Measurements from ENCODE around the gene DEDD. TPM values are rescaled to one million over a fixed set of nuclear protein-coding genes. Genes with fewer than 3 reads are reported as not detected.

The DEDD gene
- total RNA-seq, 1 experiment from 2014 or later: 24.2 TPM

GRCh38 chr1:161163793-161164192 lies 31.3 kb upstream of the DEDD start:
- no peak for DNase-seq (ENCODE audit: low read depth)

- DNase-seq (ENCODE audit: low read depth): no peak
These were observed 30.3 kb upstream of the DEDD start for GRCh38 chr1:161162806-161163205.

- no peak for DNase-seq (ENCODE audit: low read depth)
These were observed 29.6 kb upstream of the DEDD start for GRCh38 chr1:161162052-161162451.

GRCh38 chr1:161161652-161162051 lies 29.2 kb upstream of the DEDD start:
- DNase-seq (ENCODE audit: low read depth): no peak

- no peak for DNase-seq (ENCODE audit: low read depth)
These were observed 28.2 kb upstream of the DEDD start for GRCh38 chr1:161160671-161161145.

GRCh38 chr1:161159913-161160243 lies 27.4 kb upstream of the DEDD start:
- no peak for DNase-seq (ENCODE audit: low read depth)

- peak; percentile 94 for DNase-seq (ENCODE audit: low read depth)
These were observed 26.8 kb upstream of the DEDD start, which contains the start of gene USP21 for GRCh38 chr1:161159087-161159912. Gene USP21, plus strand, starts transcription at chr1:161159500. Its CDS starts 1,141 bp downstream, at chr1:161160641.

GRCh38 chr1:161158316-161159010 lies 26.0 kb upstream of the DEDD start:
- DNase-seq (ENCODE audit: low read depth): no peak

- DNase-seq (ENCODE audit: low read depth): no peak
These were observed 25.4 kb upstream of the DEDD start for GRCh38 chr1:161157867-161158266.

- DNase-seq (ENCODE audit: low read depth): peak; percentile 91
These were observed 21.3 kb upstream of the DEDD start, which contains the start of gene UFC1 for GRCh38 chr1:161153682-161154337. Gene UFC1, plus strand, starts transcription at chr1:161153978. Its CDS starts 20 bp downstream, at chr1:161153998.

GRCh38 chr1:161153176-161153575 lies 20.7 kb upstream of the DEDD start:
- DNase-seq (ENCODE audit: low read depth): no peak

GRCh38 chr1:161145832-161146231 lies 13.4 kb upstream of the DEDD start:
- no peak for DNase-seq (ENCODE audit: low read depth)

- no peak for DNase-seq (ENCODE audit: low read depth)
These were observed 8.4 kb upstream of the DEDD start for GRCh38 chr1:161140755-161141400.

GRCh38 chr1:161139766-161140165 lies 7.3 kb upstream of the DEDD start:
- DNase-seq (ENCODE audit: low read depth): peak; percentile 15

GRCh38 chr1:161138431-161138830 lies 6.0 kb upstream of the DEDD start:
- no peak for DNase-seq (ENCODE audit: low read depth)

GRCh38 chr1:161137881-161138280 lies 5.4 kb upstream of the DEDD start:
- no peak for DNase-seq (ENCODE audit: low read depth)

- DNase-seq (ENCODE audit: low read depth): peak; percentile 12
These were observed 813 bp upstream of the DEDD start for GRCh38 chr1:161133220-161133740.

- DNase-seq (ENCODE audit: low read depth): peak; percentile 16
These were observed 701 bp downstream of the DEDD start for GRCh38 chr1:161131523-161132409.

- DNase-seq (ENCODE audit: low read depth): no peak
These were observed 2.2 kb downstream of the DEDD start for GRCh38 chr1:161130266-161130665.

- DNase-seq (ENCODE audit: low read depth): no peak
These were observed 3.7 kb downstream of the DEDD start for GRCh38 chr1:161128591-161129420.
